WTC11 (cell line): ENCODE results near the gene CPVL. TPM values are rescaled to one million over a fixed set of nuclear protein-coding genes. Genes with fewer than 3 reads are reported as not detected.
A peak's percentile ranks its signal among the peaks of the same experiment; 100 is the strongest.

Experiments
- AFF4 ChIP-seq: sonication (generic); formaldehyde crosslinking; IDR thresholded peaks from 2 replicates; pipeline ENCODE4 v1.8.1; 2023; ENCODE audit warnings: mild to moderate bottlenecking, missing genetic modification reagents, borderline replicate concordance
- AR ChIP-seq: fragments of 250-450 bp; sonication (Bioruptor Pico); IDR thresholded peaks from 2 replicates; pipeline ENCODE4 v1.9.0; 2021; ENCODE audit warnings: mild to moderate bottlenecking
- ATF1 ChIP-seq: sonication (generic); formaldehyde crosslinking; IDR thresholded peaks from 2 replicates; pipeline ENCODE4 v1.8.1; 2023; ENCODE audit warnings: mild to moderate bottlenecking, moderate library complexity, missing genetic modification reagents
- CREM ChIP-seq: sonication (generic); formaldehyde crosslinking; IDR thresholded peaks from 2 replicates; pipeline ENCODE4 v1.8.1; 2022; ENCODE audit warnings: mild to moderate bottlenecking, missing genetic modification reagents, moderate library complexity
- E2F1 ChIP-seq: sonication (generic); formaldehyde crosslinking; IDR thresholded peaks from 2 replicates; pipeline ENCODE4 v1.8.0; 2022; ENCODE audit warnings: mild to moderate bottlenecking, missing genetic modification reagents
- ELF4 ChIP-seq: sonication (generic); formaldehyde crosslinking; IDR thresholded peaks from 2 replicates; pipeline ENCODE4 v1.8.1; 2022; ENCODE audit warnings: low read depth, mild to moderate bottlenecking, moderate library complexity, missing genetic modification reagents
- ERG ChIP-seq: fragments of 250-450 bp; sonication (Bioruptor Pico); IDR thresholded peaks from 2 replicates; pipeline ENCODE4 v1.8.0; 2021; ENCODE audit warnings: mild to moderate bottlenecking
- ETV6 ChIP-seq: sonication (generic); formaldehyde crosslinking; IDR thresholded peaks from 2 replicates; pipeline ENCODE4 v1.8.1; 2022; ENCODE audit warnings: mild to moderate bottlenecking, missing genetic modification reagents
- FOXP4 ChIP-seq: sonication (generic); formaldehyde crosslinking; IDR thresholded peaks from 2 replicates; pipeline ENCODE4 v1.8.0; 2022; ENCODE audit warnings: mild to moderate bottlenecking, missing genetic modification reagents
- HMGA2 ChIP-seq: fragments of 250-450 bp; sonication (Bioruptor Pico); IDR thresholded peaks from 2 replicates; pipeline ENCODE4 v1.4.0; 2021; ENCODE audit warnings: mild to moderate bottlenecking, moderate library complexity
- IRF2 ChIP-seq: sonication (generic); formaldehyde crosslinking; IDR thresholded peaks from 2 replicates; pipeline ENCODE4 v1.8.0; 2022; ENCODE audit warnings: low read depth, missing genetic modification reagents, borderline replicate concordance
- JAZF1 ChIP-seq: fragments of 250-450 bp; sonication (Bioruptor Pico); IDR thresholded peaks from 2 replicates; pipeline ENCODE4 v1.9.0; 2021; ENCODE audit warnings: moderate library complexity, mild to moderate bottlenecking, inconsistent platforms
- MYBL2 ChIP-seq: sonication (generic); formaldehyde crosslinking; IDR thresholded peaks from 2 replicates; pipeline ENCODE4 v1.8.1; 2023; ENCODE audit warnings: mild to moderate bottlenecking, moderate library complexity, missing genetic modification reagents
- NR3C1 ChIP-seq: sonication (generic); formaldehyde crosslinking; conservative IDR thresholded peaks from 2 replicates; pipeline ENCODE4 v1.8.1; 2023; ENCODE audit warnings: low read depth, mild to moderate bottlenecking, missing genetic modification reagents
- OVOL2 ChIP-seq: fragments of 250-450 bp; sonication (Bioruptor Pico); IDR thresholded peaks from 2 replicates; pipeline ENCODE4 v1.9.0; 2021; ENCODE audit warnings: mild to moderate bottlenecking, borderline replicate concordance
- SMAD3 ChIP-seq: sonication (generic); formaldehyde crosslinking; IDR thresholded peaks from 2 replicates; pipeline ENCODE4 v1.8.0; 2022; ENCODE audit warnings: missing genetic modification reagents, mild to moderate bottlenecking, borderline replicate concordance
- SMAD4 ChIP-seq: sonication (generic); formaldehyde crosslinking; IDR thresholded peaks from 2 replicates; pipeline ENCODE4 v1.8.0; 2022; ENCODE audit warnings: mild to moderate bottlenecking, missing genetic modification reagents
- USF2 ChIP-seq: sonication (generic); formaldehyde crosslinking; IDR thresholded peaks from 2 replicates; pipeline ENCODE4 v1.8.1; 2023; ENCODE audit warnings: mild to moderate bottlenecking, missing genetic modification reagents, moderate library complexity
- ZBTB21 ChIP-seq: sonication (generic); formaldehyde crosslinking; IDR thresholded peaks from 2 replicates; pipeline ENCODE4 v1.8.1; 2023; ENCODE audit warnings: mild to moderate bottlenecking, missing genetic modification reagents, borderline replicate concordance
- ZMAT4 ChIP-seq: fragments of 250-450 bp; sonication (Bioruptor Pico); IDR thresholded peaks from 2 replicates; pipeline ENCODE4 v1.9.0; 2021; ENCODE audit warnings: mild to moderate bottlenecking
- ZNF423 ChIP-seq: fragments of 250-450 bp; sonication (Bioruptor Pico); IDR thresholded peaks from 2 replicates; pipeline ENCODE4 v2.1.2; 2022; ENCODE audit warnings: mild to moderate bottlenecking, moderate library complexity
- ZSCAN18 ChIP-seq: fragments of 250-450 bp; sonication (Bioruptor Pico); IDR thresholded peaks from 2 replicates; pipeline ENCODE4 v2.1.2; 2022; ENCODE audit warnings: mild to moderate bottlenecking, moderate library complexity
- total RNA-seq: library from RNA; stranded (reverse); gene quantifications from 3 replicates; pipeline ENCODE4 v1.2.3, GENCODE V29; 2021

The CPVL gene
- total RNA-seq, 1 experiment from 2014 or later, result 34.2 TPM

- no peak for TF ChIP-seq ZSCAN18 (CRISPR knock-in tag)
- TF ChIP-seq ETV6 (CRISPR knock-in tag), result no peak; the same call in 1 of the 2 replicates
- TF ChIP-seq NR3C1 (CRISPR knock-in tag), result 0 out of 2 replicates have a peak, but pooled peaks have one; percentile 41
- peak; percentile 51 for TF ChIP-seq FOXP4 (CRISPR knock-in tag)
- no peak for TF ChIP-seq SMAD4
- peak; percentile 85 for TF ChIP-seq ZBTB21 (CRISPR knock-in tag)
- no peak for TF ChIP-seq ZMAT4 (CRISPR knock-in tag)
- TF ChIP-seq OVOL2 (CRISPR knock-in tag), result no peak
- TF ChIP-seq ATF1 (CRISPR knock-in tag), result no peak
- no peak for TF ChIP-seq SMAD3 (CRISPR knock-in tag)
- no peak for TF ChIP-seq HMGA2 (CRISPR knock-in tag)
- peak; percentile 68; the same call in 1 of the 2 replicates for TF ChIP-seq E2F1 (CRISPR knock-in tag)
- TF ChIP-seq ZNF423 (CRISPR knock-in tag), result no peak
- no peak for TF ChIP-seq AFF4
- no peak for TF ChIP-seq ELF4
- no peak for TF ChIP-seq JAZF1 (CRISPR knock-in tag)
- no peak for TF ChIP-seq CREM (CRISPR knock-in tag)
- TF ChIP-seq MYBL2 (CRISPR knock-in tag), result peak; percentile 45
- TF ChIP-seq AR (CRISPR knock-in tag), result no peak
- peak; percentile 4; the same call in 1 of the 2 replicates for TF ChIP-seq ERG (CRISPR knock-in tag)
- no peak for TF ChIP-seq IRF2 (CRISPR knock-in tag)
- no peak; the same call in 1 of the 2 replicates for TF ChIP-seq USF2 (CRISPR knock-in tag)
Measured at GRCh38 chr7:28955718-28956607, 190.4 kb downstream of the CPVL start (continued).
